Prostate gland (tissue), 2 donors: Measurements from ENCODE around the gene ZNF763. TPM values are rescaled to one million over a fixed set of nuclear protein-coding genes. Genes with fewer than 3 reads are reported as not detected.
"Not testable (repeated sequence)": the region's sequence is repeated elsewhere in the genome, so short reads cannot be mapped to it uniquely, and the experiment has no call there.

Experiments
- DNase-seq: peaks from one replicate; pipeline ENCODE4 v3.0.0-alpha.2; 2019; ENCODE audit warnings: low spot score
- H3K27ac ChIP-seq, 2 donors: fragments of 200-600 bp; sonication (generic); 2 replicates each; pipeline ENCODE4 v1.5.1; 2017 to 2019
- H3K27me3 ChIP-seq: fragments of 200-600 bp; sonication (generic); replicated peaks from 2 replicates; pipeline ENCODE4 v1.5.1; 2019; ENCODE audit not compliant: insufficient read depth
- H3K36me3 ChIP-seq, 2 donors: fragments of 200-600 bp; sonication (generic); 1 replicate in 1 of 2; 2 replicates in 1 of 2; pipeline versions ENCODE4 v1.5.1 to v1.8.1; 2017 to 2019
- H3K4me1 ChIP-seq: fragments of 200-600 bp; sonication (generic); replicated peaks from 2 replicates; pipeline ENCODE4 v1.5.1; 2019
- H3K4me3 ChIP-seq, 2 donors: fragments of 200-600 bp; sonication (generic); 2 replicates each; pipeline ENCODE4 v1.5.1; 2017 to 2019
- H3K9me3 ChIP-seq: fragments of 200-600 bp; sonication (generic); 2 replicates; pipeline ENCODE4 v1.5.1; 2017
- CTCF ChIP-seq, 4 experiments: fragments of 200-600 bp in 2 of 4; fragments of 450-650 bp in 2 of 4; sonication (generic) in 2 of 4; IDR thresholded peaks; 1 replicate in 3 of 4; 2 replicates in 1 of 4; pipeline ENCODE4 v1.5.1; 2016 to 2019; ENCODE audit warnings: antibody characterized with exemption in 4 of 4, mild to moderate bottlenecking in 2 of 4, moderate library complexity in 2 of 4
- POLR2A ChIP-seq: fragments of 450-650 bp; IDR thresholded peaks from one replicate; pipeline ENCODE4 v1.6.1; 2016; ENCODE audit warnings: antibody characterized with exemption, mild to moderate bottlenecking
- POLR2AphosphoS5 ChIP-seq: sonication (generic); formaldehyde crosslinking; IDR thresholded peaks from one replicate; pipeline ENCODE4 v1.6.1; 2017; ENCODE audit warnings: antibody characterized with exemption
- WGBS: methylation state at CpG from one replicate; pipeline ENCODE4 v1.1.5; 2018; 5-methylcytosine and 5-hydroxymethylcytosine counted together
- intact Hi-C: fragments of 100-400 bp; cut with DNase I; formaldehyde crosslinking; loops from one replicate; pipeline ENCODE4 v1.14.2; 2022
- total RNA-seq, 2 donors: library from RNA; depleted of rRNA; stranded (reverse); fragments of >200 nt; gene quantifications; one replicate each; pipeline ENCODE4 v1.1.0, GENCODE V29; 2016

The ZNF763 gene
- total RNA-seq, 2 donors from 2014 or later = 4.0 to 5.6 TPM

GRCh38 chr19:11942843-11943108 lies 22.1 kb upstream of the ZNF763 start:
- TF ChIP-seq POLR2AphosphoS5 (no peak), POLR2A (no peak), CTCF (IDR thresholded peaks at IDR 0.05) (no peak)
- intact Hi-C loops = no loop called here
- Histone ChIP-seq H3K4me1 (no peaks in the 10 kb centered on the region), H3K27me3 (no peaks in the 10 kb centered on the region), H3K9me3 (no peaks in the 10 kb centered on the region), H3K27ac (no peak overlapping the region), H3K36me3 (peaks cover 0 to 2% of the 10 kb centered on the region in 2 donors), H3K4me3 (no peak overlapping the region)
- DNase-seq = no peak

- peaks cover 16 to 21% of the 10 kb centered on the region in 2 donors for H3K36me3 ChIP-seq
- no peaks in the 10 kb centered on the region for H3K4me1 ChIP-seq
- no peak for DNase-seq
- WGBS = 94% methylated on average over 4 of the region's 4 CpGs
- TF ChIP-seq POLR2AphosphoS5 = no peak
- no peak for TF ChIP-seq CTCF (IDR thresholded peaks at IDR 0.05)
- no peaks in the 10 kb centered on the region for H3K27me3 ChIP-seq
- peaks cover 8% of the 10 kb centered on the region for H3K9me3 ChIP-seq
- no peak overlapping the region for H3K4me3 ChIP-seq
- intact Hi-C loops = no loop called here
- no peak overlapping the region for H3K27ac ChIP-seq
These were observed 20.2 kb upstream of the ZNF763 start for GRCh38 chr19:11944656-11945055.

GRCh38 chr19:11948646-11949045 lies 16.2 kb upstream of the ZNF763 start:
- Histone ChIP-seq H3K27ac (no peak overlapping the region), H3K4me1 (no peaks in the 10 kb centered on the region), H3K9me3 (peaks cover 11% of the 10 kb centered on the region), H3K36me3 (peaks cover 21% of the 10 kb centered on the region in 2 donors), H3K27me3 (no peaks in the 10 kb centered on the region), H3K4me3 (no peak overlapping the region)
- 95% methylated on average over 3 of the region's 3 CpGs for WGBS
- intact Hi-C loops = no loop called here
- DNase-seq = no peak
- no peak for TF ChIP-seq POLR2AphosphoS5

- Histone ChIP-seq H3K4me1 (no peaks in the 10 kb centered on the region), H3K36me3 (peaks cover 21% of the 10 kb centered on the region in 2 donors), H3K4me3 (no peak overlapping the region), H3K9me3 (peaks cover 11% of the 10 kb centered on the region), H3K27ac (no peak overlapping the region), H3K27me3 (no peaks in the 10 kb centered on the region)
- WGBS = 98% methylated on average over 4 of the region's 4 CpGs
- intact Hi-C loops = no loop called here
- no peak for TF ChIP-seq CTCF (IDR thresholded peaks at IDR 0.05)
- no peak for TF ChIP-seq POLR2A
- DNase-seq = no peak
These were observed 15.6 kb upstream of the ZNF763 start for GRCh38 chr19:11949201-11949600.

GRCh38 chr19:11949614-11950080 lies 15.2 kb upstream of the ZNF763 start:
- DNase-seq, H3K27ac ChIP-seq, H3K4me3 ChIP-seq, H3K27me3 ChIP-seq, H3K4me1 ChIP-seq, intact Hi-C loops: not testable (repeated sequence)
- peaks cover 11% of the 10 kb centered on the region for H3K9me3 ChIP-seq
- H3K36me3 ChIP-seq = peaks cover 21% of the 10 kb centered on the region in 2 donors
- 98% methylated on average over 4 of the region's 4 CpGs for WGBS

GRCh38 chr19:11950312-11950711 lies 14.5 kb upstream of the ZNF763 start:
- intact Hi-C loops = no loop called here
- H3K36me3 ChIP-seq = peaks cover 21% of the 10 kb centered on the region in 2 donors
- TF ChIP-seq POLR2A (no peak), POLR2AphosphoS5 (no peak), CTCF (IDR thresholded peaks at IDR 0.05) (no peak)

More at GRCh38 chr19:11950312-11950711, 14.5 kb upstream of the ZNF763 start:
- Histone ChIP-seq H3K4me3 (no peak overlapping the region), H3K9me3 (peaks cover 11% of the 10 kb centered on the region), H3K4me1 (no peaks in the 10 kb centered on the region), H3K27me3 (no peaks in the 10 kb centered on the region), H3K27ac (no peak overlapping the region)
- 97% methylated on average over 5 of the region's 5 CpGs for WGBS
- no peak for DNase-seq
